Glomerular visceral epithelial cell (primary cell): Measurements from ENCODE around the gene NGDN.

Experiments
- DNase-seq: peaks from one replicate; pipeline ENCODE4 v3.0.0-alpha.2; 2016; ENCODE audit errors: extremely low spot score

Gene NGDN

DNA sequence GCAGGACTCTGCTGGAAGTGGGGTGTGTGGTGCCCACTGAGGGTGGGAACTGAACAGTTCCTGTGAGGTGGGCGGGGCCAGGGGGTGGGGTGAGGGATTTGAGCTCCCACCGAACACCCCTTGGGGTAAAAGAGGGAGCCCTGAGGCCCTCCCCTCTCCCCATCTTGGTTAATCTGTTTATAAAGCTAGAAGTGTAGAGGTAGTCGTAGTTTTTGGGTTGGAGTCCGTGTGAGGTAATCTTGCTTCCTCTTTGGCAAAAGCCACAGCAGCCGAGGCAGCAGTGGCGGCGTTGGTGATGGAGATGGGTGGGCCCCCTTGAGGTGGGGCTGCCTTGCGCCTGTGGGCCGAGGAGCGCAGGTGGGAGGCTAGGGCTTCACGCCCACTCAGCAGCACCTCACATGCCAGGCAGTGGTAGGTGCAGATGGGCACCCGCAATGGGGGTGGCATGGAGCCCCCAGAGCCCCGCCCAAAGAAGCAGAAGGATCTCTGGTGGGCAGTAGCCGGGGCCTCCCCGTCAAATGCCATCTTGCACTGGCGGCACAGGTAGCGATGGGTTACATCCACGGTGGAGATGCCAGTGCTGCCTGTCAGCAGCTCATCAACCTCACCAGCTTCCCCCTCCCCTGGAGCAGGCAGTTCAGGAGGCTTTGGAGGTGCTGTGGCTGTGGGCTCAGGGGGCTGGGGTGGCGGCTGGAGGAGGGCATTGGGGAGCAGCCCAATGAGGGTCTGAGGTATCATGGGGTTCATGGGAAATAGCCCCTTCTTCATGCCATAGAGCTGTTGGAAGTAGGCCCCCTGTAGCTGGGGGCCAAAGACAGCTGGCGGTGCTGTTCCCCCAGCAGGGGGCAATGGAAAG is 52.5 kb downstream of the NGDN start:
- no peak for DNase-seq

GRCh38 chr14:23522643-23523198 is 53.2 kb downstream of the NGDN start:
- DNase-seq = no peak

- no peak for DNase-seq
Measured at GRCh38 chr14:23523229-23524016, 53.9 kb downstream of the NGDN start.

DNA sequence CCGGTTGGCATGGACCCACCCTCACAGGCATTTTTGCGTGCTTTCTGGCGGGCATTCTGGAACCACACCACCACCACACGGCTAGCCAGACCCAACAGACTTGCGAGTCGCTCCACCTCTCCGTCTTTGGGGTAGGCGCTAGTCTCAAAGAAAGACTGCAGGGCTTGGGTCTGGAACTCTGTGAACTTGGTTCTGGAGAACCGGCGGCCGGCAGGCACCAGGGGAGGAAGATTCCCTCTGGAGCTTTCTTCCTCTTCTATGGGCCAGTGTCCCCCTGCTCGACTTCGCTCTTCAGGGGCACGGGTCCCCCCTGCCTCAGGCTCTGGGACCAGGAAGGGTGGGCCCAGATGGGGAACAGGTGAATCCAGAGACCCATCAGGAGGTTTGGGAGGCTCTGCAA is 55.5 kb downstream of the NGDN start:
- no peak for DNase-seq

DNA sequence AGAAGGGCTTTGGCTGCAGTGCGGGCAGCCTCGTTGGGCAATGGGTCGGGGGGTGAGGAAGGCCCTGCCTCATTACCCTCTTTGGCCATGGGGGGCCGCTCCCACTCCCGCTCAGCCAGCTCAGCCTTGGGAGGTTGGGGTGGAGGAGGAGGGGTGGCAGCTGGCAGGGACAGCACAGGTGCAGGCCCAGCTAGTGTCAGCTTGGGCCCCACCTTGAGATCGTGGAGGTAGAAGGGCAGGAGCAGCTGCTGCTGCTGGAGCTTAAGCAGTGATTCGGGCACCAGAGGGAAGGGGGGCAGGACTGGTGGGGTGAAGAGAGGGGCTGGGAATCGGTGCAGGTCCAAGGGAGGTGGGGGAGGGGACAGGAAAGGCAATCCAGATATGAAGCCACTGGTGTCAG is 56.1 kb downstream of the NGDN start:
- DNase-seq = no peak
